ENCODE data around the gene SDSL. TPM values are rescaled to one million over a fixed set of nuclear protein-coding genes. Genes with fewer than 3 reads are reported as not detected.
A peak's percentile ranks its signal among the peaks of the same experiment; 100 is the strongest.

The SDSL gene
- total RNA-seq, 2 donors from 2014 or later, result 0.29 to 3.2 TPM

GRCh38 chr12:113466454-113467141 is 44.4 kb downstream of the SDSL start:
- Mint-ChIP-seq H3K4me3 (peak overlapping the region; percentile 69 to 79), H3K36me3 (ENCODE audit: insufficient read depth in 2 of 2) (peaks cover 0 to 3% of the 10 kb centered on the region in 2 donors), H3K4me1 (ENCODE audit: low read depth) (peaks cover 27% of the 10 kb centered on the region), H3K27me3 (ENCODE audit: low read depth) (peaks cover 73% of the 10 kb centered on the region), H3K9me3 (no peaks in the 10 kb centered on the region), H3K27ac (no peak overlapping the region)
- no peak for DNase-seq
- ATAC-seq (replicated peaks in 1 of 2), result no peak

GRCh38 chr12:113467142-113467501 is 44.9 kb downstream of the SDSL start:
- Mint-ChIP-seq H3K4me1 (ENCODE audit: low read depth) (peaks cover 30% of the 10 kb centered on the region), H3K9me3 (no peaks in the 10 kb centered on the region), H3K27ac (no peak overlapping the region), H3K27me3 (ENCODE audit: low read depth) (peaks cover 73% of the 10 kb centered on the region), H3K36me3 (ENCODE audit: insufficient read depth in 2 of 2) (peaks cover 0 to 3% of the 10 kb centered on the region in 2 donors), H3K4me3 (peak overlapping the region; percentile 69 to 79)
- no peak for ATAC-seq (replicated peaks in 1 of 2)
- no peak for DNase-seq

GRCh38 chr12:113467502-113468364 is 45.6 kb downstream of the SDSL start:
- ATAC-seq (replicated peaks in 1 of 2) (peak in 1 of 2 donors; percentile 45), DNase-seq (no peak)
- Mint-ChIP-seq H3K4me3 (peak overlapping the region; percentile 69 to 79), H3K4me1 (ENCODE audit: low read depth) (peaks cover 25% of the 10 kb centered on the region), H3K9me3 (no peaks in the 10 kb centered on the region), H3K27me3 (ENCODE audit: low read depth) (peaks cover 74% of the 10 kb centered on the region), H3K27ac (no peak overlapping the region), H3K36me3 (ENCODE audit: insufficient read depth in 2 of 2) (peaks cover 0 to 3% of the 10 kb centered on the region in 2 donors)

- peaks cover 0 to 2% of the 10 kb centered on the region in 2 donors for H3K36me3 Mint-ChIP-seq (ENCODE audit: insufficient read depth in 2 of 2)
- ATAC-seq (replicated peaks in 1 of 2) (no peak), DNase-seq (no peak)
- no peak overlapping the region for H3K27ac Mint-ChIP-seq
- peaks cover 79% of the 10 kb centered on the region for H3K27me3 Mint-ChIP-seq (ENCODE audit: low read depth)
- H3K9me3 Mint-ChIP-seq, result no peaks in the 10 kb centered on the region
- peaks cover 22% of the 10 kb centered on the region for H3K4me1 Mint-ChIP-seq (ENCODE audit: low read depth)
- peak overlapping the region in 1 of 2 donors; percentile 61 for H3K4me3 Mint-ChIP-seq
These were observed 46.4 kb downstream of the SDSL start for GRCh38 chr12:113468365-113469223.

GRCh38 chr12:113469224-113469948 is 47.2 kb downstream of the SDSL start:
- no peak for DNase-seq
- no peak for ATAC-seq (replicated peaks in 1 of 2)
- Mint-ChIP-seq H3K27ac (no peak overlapping the region), H3K4me3 (no peak overlapping the region), H3K36me3 (ENCODE audit: insufficient read depth in 2 of 2) (no peaks in the 10 kb centered on the region), H3K27me3 (ENCODE audit: low read depth) (peaks cover 79% of the 10 kb centered on the region), H3K9me3 (no peaks in the 10 kb centered on the region), H3K4me1 (ENCODE audit: low read depth) (peaks cover 19% of the 10 kb centered on the region)

- no peak overlapping the region for H3K27ac Mint-ChIP-seq
- H3K27me3 Mint-ChIP-seq (ENCODE audit: low read depth), result peaks cover 80% of the 10 kb centered on the region
- no peak overlapping the region for H3K4me3 Mint-ChIP-seq
- no peaks in the 10 kb centered on the region for H3K36me3 Mint-ChIP-seq (ENCODE audit: insufficient read depth in 2 of 2)
- H3K4me1 Mint-ChIP-seq (ENCODE audit: low read depth), result peaks cover 22% of the 10 kb centered on the region
- H3K9me3 Mint-ChIP-seq, result no peaks in the 10 kb centered on the region
- ATAC-seq (replicated peaks in 1 of 2) (no peak), DNase-seq (no peak)
These were observed 48.0 kb downstream of the SDSL start for GRCh38 chr12:113469949-113470743.

GRCh38 chr12:113470871-113471618 is 48.9 kb downstream of the SDSL start:
- Mint-ChIP-seq H3K4me1 (ENCODE audit: low read depth) (peaks cover 20% of the 10 kb centered on the region), H3K9me3 (no peaks in the 10 kb centered on the region), H3K4me3 (no peak overlapping the region), H3K27ac (no peak overlapping the region), H3K27me3 (ENCODE audit: low read depth) (peaks cover 80% of the 10 kb centered on the region), H3K36me3 (ENCODE audit: insufficient read depth in 2 of 2) (no peaks in the 10 kb centered on the region)
- no peak for ATAC-seq (replicated peaks in 1 of 2)
- DNase-seq, result no peak

GRCh38 chr12:113471619-113472171 is 49.5 kb downstream of the SDSL start, which contains the start of gene LHX5:
Gene LHX5 (minus strand): TSS chr12:113471871. CDS start chr12:113471498, 373 bp downstream.
- no peak for ATAC-seq (replicated peaks in 1 of 2)
- no peaks in the 10 kb centered on the region for H3K9me3 Mint-ChIP-seq
- no peak within 1 kb of the TSS for H3K27ac Mint-ChIP-seq
- no peak for DNase-seq
- peak within 1 kb of the TSS in 1 of 2 donors; percentile 57 for H3K4me3 Mint-ChIP-seq
- H3K4me1 Mint-ChIP-seq (ENCODE audit: low read depth), result peaks cover 18% of the 10 kb centered on the region
- H3K36me3 Mint-ChIP-seq (ENCODE audit: insufficient read depth in 2 of 2), result no peaks in the 10 kb centered on the region
- H3K27me3 Mint-ChIP-seq (ENCODE audit: low read depth), result peaks cover 74% of the 10 kb centered on the region

- H3K4me3 Mint-ChIP-seq, result peak overlapping the region in 1 of 2 donors; percentile 57
- no peak overlapping the region for H3K27ac Mint-ChIP-seq
- ATAC-seq (replicated peaks in 1 of 2) (no peak), DNase-seq (no peak)
- no peaks in the 10 kb centered on the region for H3K9me3 Mint-ChIP-seq
- peaks cover 18% of the 10 kb centered on the region for H3K4me1 Mint-ChIP-seq (ENCODE audit: low read depth)
- H3K27me3 Mint-ChIP-seq (ENCODE audit: low read depth), result peaks cover 76% of the 10 kb centered on the region
- no peaks in the 10 kb centered on the region for H3K36me3 Mint-ChIP-seq (ENCODE audit: insufficient read depth in 2 of 2)
These were observed 50.3 kb downstream of the SDSL start for GRCh38 chr12:113472191-113473121.

GRCh38 chr12:113473400-113473799 is 51.2 kb downstream of the SDSL start:
- no peaks in the 10 kb centered on the region for H3K9me3 Mint-ChIP-seq
- H3K27ac Mint-ChIP-seq, result no peak overlapping the region
- no peak overlapping the region for H3K4me3 Mint-ChIP-seq
- ATAC-seq (replicated peaks in 1 of 2) (no peak), DNase-seq (no peak)
- H3K4me1 Mint-ChIP-seq (ENCODE audit: low read depth), result peaks cover 18% of the 10 kb centered on the region
- peaks cover 84% of the 10 kb centered on the region for H3K27me3 Mint-ChIP-seq (ENCODE audit: low read depth)
- peaks cover 0 to 1% of the 10 kb centered on the region in 2 donors for H3K36me3 Mint-ChIP-seq (ENCODE audit: insufficient read depth in 2 of 2)

Measured in activated T-cell treated with anti-CD3 and anti-CD28 coated beads, Interleukin-2, amount 50 U/mL, for 72 hours (primary cell).